ENCODE data around the gene ZNF740. TPM values are rescaled to one million over a fixed set of nuclear protein-coding genes. Genes with fewer than 3 reads are reported as not detected.

The ZNF740 gene
- total RNA-seq, 4 donors from 2014 or later, result 14.9 to 27.7 (median 17.4) TPM

GRCh38 chr12:53193040-53193439, 12.5 kb downstream of the ZNF740 start:
- H3K9me3 ChIP-seq, result no peaks in the 10 kb centered on the region
- no peak for ATAC-seq
- H3K4me1 ChIP-seq, result peaks cover 0 to 31% (median 11%) of the 10 kb centered on the region in 3 donors
- H3K36me3 ChIP-seq, result peaks cover 0 to 23% of the 10 kb centered on the region in 2 donors
- no peaks in the 10 kb centered on the region for H3K27me3 ChIP-seq
- H3K4me3 ChIP-seq, result no peak overlapping the region
- H3K27ac ChIP-seq, result no peak overlapping the region
- TF ChIP-seq POLR2AphosphoS5 (IDR thresholded peaks at IDR 0.05), result no peak
- TF ChIP-seq POLR2A (IDR thresholded peaks at IDR 0.05), result no peak
- TF ChIP-seq EP300 (IDR thresholded peaks at IDR 0.05), result no peak
- no CpG with 5 or more reads among the region's 9 CpGs for WGBS, 2 donors (ENCODE audit: low coverage in 1 of 2)

- no peaks in the 10 kb centered on the region for H3K9me3 ChIP-seq
- no peaks in the 10 kb centered on the region for H3K27me3 ChIP-seq
- no peak overlapping the region for H3K4me3 ChIP-seq
- peaks cover 0 to 33% (median 11%) of the 10 kb centered on the region in 3 donors for H3K4me1 ChIP-seq
- ATAC-seq, result no peak
- H3K27ac ChIP-seq, result no peak overlapping the region
- WGBS, 2 donors (ENCODE audit: low coverage in 1 of 2), result 53 to 72% methylated on average over 2 to 5 of the region's 11 CpGs
- H3K36me3 ChIP-seq, result peaks cover 0 to 12% of the 10 kb centered on the region in 2 donors
- TF ChIP-seq EP300 (IDR thresholded peaks at IDR 0.05) (no peak), POLR2A (IDR thresholded peaks at IDR 0.05) (no peak), CTCF (IDR thresholded peaks at IDR 0.05) (no peak), POLR2AphosphoS5 (IDR thresholded peaks at IDR 0.05) (no peak)
Observed at GRCh38 chr12:53193985-53194716, 13.6 kb downstream of the ZNF740 start.

- Histone ChIP-seq H3K27ac (no peak overlapping the region), H3K27me3 (no peaks in the 10 kb centered on the region), H3K4me1 (peaks cover 0 to 29% (median 9%) of the 10 kb centered on the region in 3 donors), H3K9me3 (no peaks in the 10 kb centered on the region), H3K4me3 (no peak overlapping the region), H3K36me3 (peaks cover 0 to 12% of the 10 kb centered on the region in 2 donors)
- 55 to 75% methylated on average over 1 of the region's 1 CpG for WGBS, 2 donors (ENCODE audit: low coverage in 1 of 2)
- TF ChIP-seq POLR2AphosphoS5 (IDR thresholded peaks at IDR 0.05) (no peak), EP300 (IDR thresholded peaks at IDR 0.05) (no peak), CTCF (IDR thresholded peaks at IDR 0.05) (no peak), POLR2A (IDR thresholded peaks at IDR 0.05) (no peak)
- ATAC-seq, result no peak
Observed at GRCh38 chr12:53194973-53195372, 14.5 kb downstream of the ZNF740 start.

- no peaks in the 10 kb centered on the region for H3K9me3 ChIP-seq
- H3K27me3 ChIP-seq, result no peaks in the 10 kb centered on the region
- TF ChIP-seq POLR2A (IDR thresholded peaks at IDR 0.05) (no peak), EP300 (IDR thresholded peaks at IDR 0.05) (no peak), POLR2AphosphoS5 (IDR thresholded peaks at IDR 0.05) (no peak), CTCF (IDR thresholded peaks at IDR 0.05) (no peak)
- H3K27ac ChIP-seq, result no peak overlapping the region
- peaks cover 0 to 24% (median 8%) of the 10 kb centered on the region in 3 donors for H3K4me1 ChIP-seq
- WGBS, 2 donors (ENCODE audit: low coverage in 1 of 2), result 83 to 85% methylated on average over 3 to 5 of the region's 10 CpGs
- H3K36me3 ChIP-seq, result peaks cover 0 to 12% of the 10 kb centered on the region in 2 donors
- ATAC-seq, result no peak
- no peak overlapping the region for H3K4me3 ChIP-seq
Observed at GRCh38 chr12:53195516-53196420, 15.2 kb downstream of the ZNF740 start.

- peaks cover 0 to 27% (median 8%) of the 10 kb centered on the region in 3 donors for H3K4me1 ChIP-seq
- no peak overlapping the region for H3K27ac ChIP-seq
- no peak overlapping the region for H3K4me3 ChIP-seq
- H3K9me3 ChIP-seq, result no peaks in the 10 kb centered on the region
- WGBS, 2 donors (ENCODE audit: low coverage in 1 of 2), result 81% methylated on average over 6 of the region's 14 CpGs; no CpG with 5 or more reads in 1 of the 2 donors
- TF ChIP-seq POLR2AphosphoS5 (IDR thresholded peaks at IDR 0.05) (no peak), EP300 (IDR thresholded peaks at IDR 0.05) (no peak), CTCF (IDR thresholded peaks at IDR 0.05) (no peak), POLR2A (IDR thresholded peaks at IDR 0.05) (no peak)
- peaks cover 0 to 4% of the 10 kb centered on the region in 2 donors for H3K36me3 ChIP-seq
- no peak for ATAC-seq
- no peaks in the 10 kb centered on the region for H3K27me3 ChIP-seq
Observed at GRCh38 chr12:53196486-53196885, 16.0 kb downstream of the ZNF740 start.

Measured in gastroesophageal sphincter (tissue), 4 donors.